ENCODE measurements around the gene NGDN.

The NGDN gene

DNA sequence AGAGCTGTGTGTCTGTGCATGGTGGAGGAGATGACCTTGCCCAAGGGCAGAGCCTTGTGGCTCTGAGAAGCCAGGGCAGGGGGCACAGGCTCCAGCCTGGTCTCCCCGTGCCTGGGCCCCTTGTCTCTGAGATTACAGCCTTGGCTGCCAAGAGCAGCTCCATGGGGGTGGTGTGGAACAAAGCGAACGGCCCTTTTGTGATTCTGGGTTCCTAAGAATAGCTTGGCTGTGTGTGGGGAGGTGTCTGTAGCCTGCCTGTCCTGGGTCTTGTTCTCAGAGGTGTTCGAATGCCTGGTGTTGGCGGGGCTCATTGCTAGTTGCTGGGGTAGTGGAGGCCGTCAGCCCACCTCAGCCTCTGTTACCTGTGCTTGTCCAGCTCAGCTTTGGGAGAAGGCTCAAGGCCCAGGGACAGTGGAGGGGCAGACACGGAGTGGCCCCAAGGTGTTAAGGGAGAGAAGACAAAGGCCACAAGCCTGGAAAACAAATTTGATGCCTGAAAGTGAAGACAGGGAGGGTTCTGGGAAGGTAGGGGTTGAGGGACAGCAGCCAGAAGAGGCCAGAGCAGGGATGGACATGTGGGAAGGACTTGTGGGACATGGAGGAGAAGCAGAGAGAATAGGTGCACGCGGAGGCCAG is 26.7 kb upstream of the NGDN start:
- no peaks in the 10 kb centered on the region for H3K27me3 ChIP-seq (ENCODE audit: insufficient read depth, poor library complexity, severe bottlenecking)
- TF ChIP-seq, protein P1, sequence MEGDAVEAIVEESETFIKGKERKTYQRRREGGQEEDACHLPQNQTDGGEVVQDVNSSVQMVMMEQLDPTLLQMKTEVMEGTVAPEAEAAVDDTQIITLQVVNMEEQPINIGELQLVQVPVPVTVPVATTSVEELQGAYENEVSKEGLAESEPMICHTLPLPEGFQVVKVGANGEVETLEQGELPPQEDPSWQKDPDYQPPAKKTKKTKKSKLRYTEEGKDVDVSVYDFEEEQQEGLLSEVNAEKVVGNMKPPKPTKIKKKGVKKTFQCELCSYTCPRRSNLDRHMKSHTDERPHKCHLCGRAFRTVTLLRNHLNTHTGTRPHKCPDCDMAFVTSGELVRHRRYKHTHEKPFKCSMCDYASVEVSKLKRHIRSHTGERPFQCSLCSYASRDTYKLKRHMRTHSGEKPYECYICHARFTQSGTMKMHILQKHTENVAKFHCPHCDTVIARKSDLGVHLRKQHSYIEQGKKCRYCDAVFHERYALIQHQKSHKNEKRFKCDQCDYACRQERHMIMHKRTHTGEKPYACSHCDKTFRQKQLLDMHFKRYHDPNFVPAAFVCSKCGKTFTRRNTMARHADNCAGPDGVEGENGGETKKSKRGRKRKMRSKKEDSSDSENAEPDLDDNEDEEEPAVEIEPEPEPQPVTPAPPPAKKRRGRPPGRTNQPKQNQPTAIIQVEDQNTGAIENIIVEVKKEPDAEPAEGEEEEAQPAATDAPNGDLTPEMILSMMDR (IDR thresholded peaks at IDR 0.05; ENCODE audit: insufficient read depth, low read length) = no peak
- TF ChIP-seq SPI1 (IDR thresholded peaks at IDR 0.05; ENCODE audit: borderline replicate concordance, low read depth) (no peak), GABPA (IDR thresholded peaks at IDR 0.05; ENCODE audit: low read depth) (no peak), POLR2AphosphoS5 (IDR thresholded peaks at IDR 0.05; ENCODE audit: low read depth) (no peak), REST (IDR thresholded peaks at IDR 0.05; ENCODE audit: insufficient replicate concordance, low read depth) (no peak)
- no peak for DNase-seq (ENCODE audit: low read depth in 1 of 2, low spot score in 1 of 2)
- no peak overlapping the region for H3K4me3 ChIP-seq (replicated peaks; ENCODE audit: insufficient read depth, low read length)
- H3K27ac ChIP-seq (replicated peaks) = no peak overlapping the region

DNA sequence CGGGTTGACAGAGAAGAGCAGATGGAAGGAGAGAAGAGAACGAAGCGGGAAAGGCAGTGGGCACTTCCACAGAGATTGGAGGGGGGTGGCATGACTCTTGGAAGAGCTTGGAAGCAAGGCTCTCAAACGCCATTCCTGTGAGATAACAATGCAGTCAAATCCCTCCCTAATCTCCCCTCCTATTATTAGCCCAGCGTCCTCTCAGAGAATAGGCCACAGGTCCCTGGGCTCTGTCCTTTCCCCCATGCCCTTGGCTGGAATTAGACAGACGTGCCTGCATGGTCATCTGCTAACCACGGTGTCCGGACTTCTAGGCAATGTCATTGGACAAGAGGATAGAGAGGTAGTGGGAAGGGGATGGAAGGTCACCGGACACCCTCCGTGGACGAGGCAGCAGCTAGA is 26.1 kb upstream of the NGDN start:
- H3K27me3 ChIP-seq (ENCODE audit: insufficient read depth, poor library complexity, severe bottlenecking) = no peaks in the 10 kb centered on the region
- no peak for DNase-seq (ENCODE audit: low read depth in 1 of 2, low spot score in 1 of 2)
- no peak overlapping the region for H3K27ac ChIP-seq (replicated peaks)
- H3K4me3 ChIP-seq (replicated peaks; ENCODE audit: insufficient read depth, low read length) = no peak overlapping the region
- TF ChIP-seq REST (IDR thresholded peaks at IDR 0.05; ENCODE audit: insufficient replicate concordance, low read depth) (no peak), SPI1 (IDR thresholded peaks at IDR 0.05; ENCODE audit: borderline replicate concordance, low read depth) (no peak), POLR2AphosphoS5 (IDR thresholded peaks at IDR 0.05; ENCODE audit: low read depth) (no peak), GABPA (IDR thresholded peaks at IDR 0.05; ENCODE audit: low read depth) (no peak)
- TF ChIP-seq, protein P1 (IDR thresholded peaks at IDR 0.05; ENCODE audit: insufficient read depth, low read length) = no peak

- TF ChIP-seq, protein P1 (IDR thresholded peaks at IDR 0.05; ENCODE audit: insufficient read depth, low read length) = no peak
- TF ChIP-seq GABPA (IDR thresholded peaks at IDR 0.05; ENCODE audit: low read depth) (no peak), POLR2AphosphoS5 (IDR thresholded peaks at IDR 0.05; ENCODE audit: low read depth) (no peak), SPI1 (IDR thresholded peaks at IDR 0.05; ENCODE audit: borderline replicate concordance, low read depth) (no peak), REST (IDR thresholded peaks at IDR 0.05; ENCODE audit: insufficient replicate concordance, low read depth) (no peak)
- Histone ChIP-seq H3K27me3 (ENCODE audit: insufficient read depth, poor library complexity, severe bottlenecking) (no peaks in the 10 kb centered on the region), H3K27ac (replicated peaks) (no peak overlapping the region), H3K4me3 (replicated peaks; ENCODE audit: insufficient read depth, low read length) (no peak overlapping the region)
- DNase-seq (ENCODE audit: low read depth in 1 of 2, low spot score in 1 of 2) = no peak
Observed at GRCh38 chr14:23443881-23444280, 25.6 kb upstream of the NGDN start.

All from HL-60 (cell line).